Hypothalamus (tissue), 51 donors: ENCODE measurements around the gene DNMT3A.
"Not testable (repeated sequence)": the region's sequence is repeated elsewhere in the genome, so short reads cannot be mapped to it uniquely, and the experiment has no call there.

ENCODE experiments used
- DNase-seq, 51 donors: peaks; one replicate each; lab custom pipeline; 2025; lab: John Stamatoyannopoulos, UW

Gene DNMT3A

DNA sequence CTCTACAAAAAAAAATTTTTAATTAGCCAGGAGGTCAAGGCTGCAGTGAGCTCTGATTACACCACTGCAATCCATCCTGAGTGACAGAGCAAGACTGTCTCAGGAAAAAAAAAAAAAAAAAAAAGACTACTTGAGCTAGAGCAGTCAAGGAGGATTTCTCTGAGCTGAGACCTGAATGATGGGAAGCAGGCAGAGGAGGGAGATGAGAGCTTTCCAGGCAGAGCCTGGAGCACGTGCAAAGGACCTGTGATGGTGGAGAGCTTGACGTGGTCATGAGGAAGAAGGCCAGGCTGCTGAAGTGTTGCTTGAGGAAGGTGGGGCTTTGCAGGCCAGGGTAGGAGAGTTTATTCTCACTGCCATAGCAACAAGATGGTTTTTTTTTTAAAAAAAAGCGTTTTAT lies 121.4 kb downstream of the DNMT3A start:
- DNase-seq, result no peak

DNA sequence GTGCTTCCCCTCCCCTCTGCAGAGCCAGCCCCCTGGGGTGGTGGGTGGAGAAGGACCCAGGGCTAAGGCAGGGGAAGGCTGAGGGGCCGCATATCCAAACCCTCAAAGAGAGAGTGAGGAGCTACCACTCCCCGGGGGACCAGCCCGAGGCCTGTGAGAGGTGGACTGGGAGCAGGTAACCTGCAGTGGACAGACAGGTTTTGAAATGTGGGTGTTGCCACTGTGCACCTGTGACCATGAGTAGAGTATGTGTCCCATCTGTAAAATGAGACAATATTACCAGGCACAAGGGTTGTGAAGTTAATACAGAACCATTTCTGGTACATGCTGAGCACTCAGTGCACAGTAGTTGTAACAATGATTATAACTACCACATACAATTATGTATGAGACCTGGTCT lies 122.1 kb downstream of the DNMT3A start:
- DNase-seq, result no peak

DNA sequence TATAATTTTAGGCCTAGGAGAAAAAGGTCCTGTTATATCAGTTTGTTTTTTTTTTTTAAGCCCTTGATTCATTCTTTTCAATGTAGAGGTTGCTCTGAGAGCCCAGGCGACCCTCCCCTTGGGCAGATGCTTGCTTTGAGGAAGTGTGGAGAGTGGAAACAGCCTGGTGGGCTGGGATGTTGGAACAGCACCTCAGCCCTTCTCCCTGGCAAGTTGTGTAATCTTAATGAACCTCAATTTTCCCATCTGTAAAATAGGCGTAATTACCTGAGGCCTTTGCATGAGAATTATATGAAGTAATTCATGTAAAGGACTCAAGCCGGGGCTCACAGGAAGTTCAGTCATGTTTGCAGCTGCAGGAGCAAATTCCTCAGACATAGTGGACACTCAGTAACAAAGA lies 123.6 kb downstream of the DNMT3A start:
- DNase-seq, result no peak

DNA sequence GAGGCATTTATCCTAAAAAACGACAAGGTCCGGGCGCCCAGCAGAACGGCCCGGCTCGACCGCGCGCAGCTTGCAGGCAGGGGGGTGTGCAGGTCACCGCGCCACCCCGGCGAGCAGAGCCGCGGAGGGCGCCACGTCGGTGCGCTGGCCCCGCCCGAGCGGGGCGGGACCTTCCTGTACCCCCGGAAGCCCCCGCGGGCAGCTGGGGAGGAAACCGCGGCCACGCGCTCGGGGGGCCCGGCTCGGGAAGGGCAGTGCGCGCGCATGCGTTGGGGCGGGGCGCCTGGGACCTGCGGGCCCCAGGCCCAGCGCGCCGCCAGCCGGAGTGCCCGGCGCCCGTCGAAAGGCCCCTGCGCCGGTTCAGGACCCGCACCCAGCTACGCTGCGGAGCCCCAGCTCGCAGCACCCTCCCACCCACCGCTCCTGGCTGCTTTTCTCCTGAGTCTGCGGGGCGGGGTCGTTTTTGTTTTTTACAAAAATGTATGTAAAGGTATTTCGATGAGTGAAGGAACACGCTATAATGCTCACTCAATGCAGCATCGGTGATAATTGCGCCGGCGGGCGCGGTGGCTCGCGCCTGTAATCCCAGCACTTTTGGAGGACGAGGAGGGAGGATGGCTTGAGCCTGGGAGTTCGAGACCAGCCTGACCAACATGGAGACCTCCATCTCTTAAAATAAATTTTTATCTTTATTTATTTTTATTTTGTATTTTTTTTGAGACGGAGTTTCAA lies 125.6 kb downstream of the DNMT3A start:
- DNase-seq, result peak in 35 of 51 donors; percentile 13 to 74 (median 40)

DNA sequence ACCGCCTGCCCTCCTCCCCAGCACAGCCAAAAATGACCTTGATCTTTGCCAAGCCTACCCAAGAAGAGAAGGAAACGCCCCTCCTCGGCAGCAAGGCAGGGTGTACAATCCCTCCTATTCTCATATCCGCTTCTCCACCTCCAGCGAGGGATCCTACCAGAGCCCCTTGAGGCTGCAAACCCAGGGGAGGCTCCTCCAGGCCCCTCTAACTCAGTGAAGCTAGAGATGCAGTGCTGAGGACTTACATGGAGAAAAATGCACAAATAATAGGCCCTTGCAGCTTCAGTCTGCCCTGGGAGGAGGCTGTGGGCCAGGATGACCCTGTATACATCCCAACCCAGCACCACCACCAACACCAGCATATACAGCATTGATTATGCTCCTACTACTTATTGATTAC lies 126.5 kb downstream of the DNMT3A start:
- no peak for DNase-seq

DNA sequence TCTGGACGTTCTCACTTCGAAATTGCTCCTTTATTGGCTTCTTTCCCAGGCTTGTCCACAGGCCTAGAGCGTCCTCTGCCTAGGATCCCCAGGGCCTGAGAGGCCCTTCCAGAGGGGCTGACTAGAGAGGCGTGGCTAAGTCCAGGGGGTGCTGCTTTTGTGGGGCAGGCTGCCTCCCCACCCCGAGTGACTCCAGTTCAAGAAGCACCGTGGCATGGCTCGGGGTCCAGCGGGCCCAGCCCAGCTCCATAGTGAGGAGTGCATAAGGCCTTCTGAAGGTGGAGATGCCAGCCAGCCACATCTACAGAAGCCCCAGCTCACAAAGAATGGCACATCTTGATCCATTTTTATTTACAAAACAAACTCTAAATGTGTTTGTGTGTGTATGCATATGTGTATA lies 128.5 kb downstream of the DNMT3A start:
- DNase-seq, result no peak

DNA sequence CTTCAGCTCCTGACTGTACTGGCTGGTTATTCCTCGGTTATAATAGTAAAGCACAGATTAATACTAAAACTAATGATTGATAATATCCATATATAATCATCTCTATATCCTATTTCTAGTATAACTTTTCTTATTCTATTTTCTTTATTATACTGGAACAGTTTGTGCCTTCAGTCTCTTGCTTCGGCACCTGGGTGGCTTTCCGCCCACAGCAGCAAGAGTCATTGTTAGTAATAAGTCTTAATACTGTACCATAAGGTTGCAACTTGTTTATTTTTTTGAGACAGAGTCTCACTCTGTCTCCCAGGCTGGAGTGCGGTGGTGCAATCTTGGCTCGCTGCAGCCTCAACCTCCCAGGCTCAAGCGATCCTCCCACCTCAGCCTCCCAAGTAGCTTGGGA lies 130.8 kb downstream of the DNMT3A start:
- not testable (repeated sequence) for DNase-seq

DNA sequence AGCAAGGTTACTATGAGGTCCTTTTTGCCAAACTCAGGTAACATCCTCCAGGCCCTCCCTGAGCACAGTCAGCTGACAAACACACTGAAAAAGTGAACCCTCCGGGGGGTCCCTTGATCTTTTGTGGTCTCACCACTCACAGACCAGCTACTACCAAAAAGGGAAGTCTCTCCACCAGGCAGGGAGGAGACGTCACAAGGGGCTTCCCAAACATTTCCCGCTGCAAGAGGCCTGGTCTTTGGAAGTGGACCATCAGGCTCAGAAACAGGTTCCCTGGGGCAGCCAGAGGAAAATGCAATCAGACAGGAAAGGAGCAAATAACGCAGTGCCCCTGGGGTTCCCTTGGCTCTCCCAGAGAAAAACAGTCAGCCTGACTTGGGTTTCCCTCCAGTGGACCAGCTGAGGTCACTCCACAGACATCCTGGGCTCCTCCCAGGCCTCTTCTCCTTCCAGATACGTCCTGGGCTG lies 134.6 kb downstream of the DNMT3A start:
- DNase-seq, result no peak

DNA sequence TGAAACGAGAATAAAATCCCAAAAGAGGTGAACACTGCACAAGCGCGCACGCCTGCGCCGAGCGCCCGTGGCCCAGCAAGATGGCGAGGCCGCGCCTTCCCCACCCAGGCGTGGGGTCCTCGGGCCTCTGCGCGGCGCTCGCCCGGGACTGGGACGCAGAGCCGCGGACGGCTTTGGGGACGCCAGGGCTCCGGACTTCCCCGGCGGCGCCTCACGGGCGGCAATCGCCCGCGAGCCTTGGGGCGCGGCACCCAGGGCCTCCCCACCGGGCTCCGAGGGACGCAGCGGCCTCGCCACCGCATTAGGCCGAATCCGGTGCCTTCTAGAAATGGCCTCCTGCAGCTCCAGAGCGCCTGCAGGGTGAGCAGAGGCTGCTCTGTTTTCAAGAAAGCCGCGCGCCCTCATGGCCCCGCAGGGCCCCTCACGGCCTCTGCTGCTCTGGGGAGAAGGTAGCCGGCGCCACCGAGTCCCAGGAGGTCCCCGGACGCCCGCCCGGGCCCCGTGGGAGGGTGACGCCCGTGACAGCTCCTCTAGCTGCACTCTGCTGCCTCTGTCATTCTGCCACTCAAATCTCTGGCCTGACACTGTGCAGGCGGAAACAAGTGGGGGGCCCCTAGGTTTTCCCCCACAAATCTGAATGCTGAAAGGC lies 137.4 kb downstream of the DNMT3A start:
- DNase-seq, result peak in 1 of 51 donors; percentile 11

DNA sequence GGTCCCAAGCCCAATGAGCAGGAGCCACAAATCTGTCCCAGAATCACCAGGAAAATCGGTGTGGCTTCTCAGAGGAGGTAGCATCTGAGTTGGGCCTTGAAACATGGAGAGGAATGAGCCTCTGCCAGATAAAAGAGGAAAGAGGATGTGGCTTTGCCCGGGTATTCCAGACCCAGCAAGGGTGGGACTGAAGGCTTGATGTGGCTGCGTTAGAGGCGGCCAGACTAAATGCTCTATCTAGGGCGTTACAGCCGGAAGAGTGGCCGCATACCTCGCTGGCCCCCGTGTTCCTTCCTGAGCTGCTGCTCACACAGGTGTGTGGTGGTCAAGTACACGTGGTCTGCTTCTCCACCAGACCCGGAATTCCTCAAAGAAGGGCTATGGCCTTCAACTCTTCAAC lies 139.4 kb downstream of the DNMT3A start:
- DNase-seq, result no peak

DNA sequence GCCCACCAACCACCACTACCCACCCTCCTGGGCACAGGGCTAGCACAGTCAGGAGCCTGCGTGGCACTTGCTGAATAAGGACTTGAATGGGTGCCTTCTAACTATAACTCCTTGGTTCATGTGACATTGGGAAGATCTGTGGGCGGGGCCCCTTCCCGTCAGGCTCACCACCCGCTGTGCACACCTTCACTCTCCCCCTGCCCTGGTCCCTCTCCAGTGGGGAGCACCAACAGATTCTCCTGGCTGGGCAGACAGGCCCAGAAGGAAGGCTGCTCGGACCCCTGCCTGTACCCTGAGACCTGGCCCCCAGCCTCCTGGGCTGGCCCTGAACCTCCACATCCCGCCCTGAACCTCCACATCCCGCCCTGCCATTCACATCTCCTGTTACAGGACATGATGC lies 139.9 kb downstream of the DNMT3A start:
- DNase-seq, result no peak

DNA sequence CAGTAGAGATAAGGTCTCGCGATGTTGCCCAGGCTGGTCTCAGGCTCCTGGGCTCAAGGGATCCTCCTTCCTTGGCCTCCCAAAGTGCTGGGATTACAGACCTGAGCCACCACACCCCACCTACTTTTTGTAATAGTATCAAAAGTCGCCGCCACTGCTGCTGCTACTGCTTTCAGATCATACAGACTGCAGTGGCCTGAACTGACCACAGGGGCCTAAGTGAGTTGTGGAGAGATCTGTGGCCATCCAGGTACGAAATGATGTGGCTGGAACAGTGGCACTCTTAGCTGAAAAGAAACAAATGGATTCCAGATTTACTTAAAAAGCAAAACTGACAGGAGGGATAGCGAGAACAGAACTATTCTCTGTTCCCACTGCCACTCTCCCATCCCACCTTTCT lies 140.5 kb downstream of the DNMT3A start:
- DNase-seq, result no peak

DNA sequence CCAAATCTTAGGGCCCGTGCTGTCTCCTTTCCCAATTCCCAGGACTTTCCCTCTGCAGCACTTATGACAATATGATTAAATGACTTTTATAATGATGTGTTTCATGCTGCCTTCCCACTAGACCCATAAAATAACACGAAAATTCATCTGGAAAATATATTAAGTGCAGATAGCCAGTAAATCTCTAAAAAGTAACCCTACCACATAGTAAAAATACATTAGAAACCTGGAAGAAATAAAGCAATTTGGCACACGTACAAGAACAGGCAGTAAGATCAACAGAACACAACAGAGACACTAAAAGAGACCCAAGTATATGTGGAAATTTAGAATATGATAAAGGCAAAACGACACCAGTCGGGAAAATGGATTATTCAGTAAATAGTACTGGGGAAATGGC lies 143.1 kb downstream of the DNMT3A start:
- DNase-seq, result no peak

DNA sequence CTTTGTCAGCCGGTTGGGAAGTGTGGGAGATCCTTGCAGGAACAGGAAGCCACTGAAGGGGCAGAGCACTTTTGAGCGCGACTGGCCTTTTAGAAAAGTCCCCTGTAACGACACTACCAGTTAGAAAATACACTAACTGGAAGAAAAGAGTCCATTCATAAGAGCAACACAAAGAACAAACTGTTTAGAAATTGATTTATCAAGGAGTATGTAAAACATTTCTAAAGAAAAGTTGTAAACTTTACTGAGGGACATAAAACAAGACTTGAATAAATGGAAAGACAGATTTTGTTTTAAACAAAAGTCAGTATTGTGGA lies 143.6 kb downstream of the DNMT3A start:
- DNase-seq, result no peak

DNA sequence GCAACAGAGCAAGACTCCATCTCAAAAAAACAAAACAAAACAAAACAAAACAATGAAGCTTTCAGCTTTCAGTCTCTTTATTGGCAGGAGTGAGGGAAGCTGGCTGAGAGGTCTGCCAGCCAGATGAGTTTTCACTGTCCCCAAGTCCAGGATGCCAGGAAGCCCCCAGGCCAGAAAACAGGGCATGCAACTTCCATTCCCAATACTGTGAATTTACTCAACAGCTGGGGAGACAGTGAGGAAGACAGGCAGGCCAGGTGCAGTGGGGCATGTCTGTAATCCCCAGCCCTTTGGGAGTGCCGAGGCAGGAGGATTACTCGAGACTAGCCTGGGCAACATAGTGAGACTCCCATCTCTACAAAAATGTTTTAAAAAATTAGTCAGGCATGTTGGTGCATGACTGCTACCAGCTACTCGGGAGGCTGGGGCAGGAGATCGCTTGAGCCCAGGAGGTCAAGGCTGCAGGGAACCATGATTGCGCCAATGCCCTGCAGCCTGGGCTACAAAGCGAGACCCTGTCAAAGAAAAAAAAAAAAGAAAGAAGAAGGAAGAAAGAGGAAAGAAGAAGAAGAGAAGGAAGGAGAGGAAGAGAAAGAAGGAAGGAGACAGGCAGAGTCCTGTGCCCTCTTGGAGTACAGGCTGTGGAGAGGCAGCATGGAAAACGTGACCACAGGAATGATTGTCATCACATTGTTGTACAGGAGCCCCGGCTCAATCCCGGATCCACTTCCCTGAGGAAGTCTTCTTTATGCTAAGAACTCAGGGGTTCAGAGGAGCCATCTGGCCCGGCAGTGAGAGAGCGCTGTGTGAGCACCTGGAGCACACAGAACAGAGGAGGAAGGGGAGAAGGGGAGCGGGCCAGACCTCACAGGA lies 144.2 kb downstream of the DNMT3A start:
- no peak for DNase-seq

DNA sequence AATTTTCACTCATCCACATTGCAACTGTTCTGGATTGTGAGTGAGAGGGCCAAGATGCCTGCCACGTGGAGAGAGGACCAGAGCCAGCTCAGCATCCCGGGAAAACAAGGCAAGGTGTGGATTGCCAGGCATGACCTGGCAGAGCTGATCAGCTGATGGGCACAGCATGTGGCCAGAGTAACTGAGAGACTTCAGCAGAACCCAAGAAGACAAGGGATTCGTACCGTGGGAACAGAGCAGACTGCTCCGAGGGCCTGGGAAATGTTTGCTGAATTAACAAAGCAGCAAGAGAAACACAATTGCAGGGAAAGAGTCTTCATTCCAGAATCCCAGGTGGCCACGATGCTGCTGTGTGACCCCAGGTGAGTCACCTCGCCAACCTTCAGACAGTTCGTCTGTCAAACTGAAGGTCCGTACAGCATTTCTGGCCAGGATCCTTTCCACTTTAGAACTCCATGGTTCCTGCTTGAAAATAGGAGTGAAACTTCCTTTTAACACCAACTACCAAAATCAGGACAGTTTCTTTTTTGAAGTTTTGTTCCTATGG lies 147.1 kb downstream of the DNMT3A start:
- no peak for DNase-seq

DNA sequence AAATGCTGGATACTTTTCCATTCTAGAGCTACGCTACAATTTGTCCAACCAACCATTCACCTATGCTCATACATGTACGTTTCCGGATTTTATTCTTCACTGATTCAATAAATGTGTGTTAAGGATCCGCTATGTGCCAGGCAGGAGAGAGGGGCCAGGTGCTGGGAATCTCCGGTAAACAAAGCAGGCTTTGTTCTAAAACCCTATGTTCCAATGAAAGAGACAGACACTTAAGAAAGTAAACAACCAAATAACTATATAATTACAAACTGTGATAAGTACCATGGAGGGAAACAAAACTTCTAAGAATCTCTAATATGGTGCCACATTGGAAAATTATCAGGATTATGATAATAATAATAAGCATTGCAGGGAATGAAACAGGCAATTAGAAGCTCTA lies 151.2 kb downstream of the DNMT3A start:
- no peak for DNase-seq

DNA sequence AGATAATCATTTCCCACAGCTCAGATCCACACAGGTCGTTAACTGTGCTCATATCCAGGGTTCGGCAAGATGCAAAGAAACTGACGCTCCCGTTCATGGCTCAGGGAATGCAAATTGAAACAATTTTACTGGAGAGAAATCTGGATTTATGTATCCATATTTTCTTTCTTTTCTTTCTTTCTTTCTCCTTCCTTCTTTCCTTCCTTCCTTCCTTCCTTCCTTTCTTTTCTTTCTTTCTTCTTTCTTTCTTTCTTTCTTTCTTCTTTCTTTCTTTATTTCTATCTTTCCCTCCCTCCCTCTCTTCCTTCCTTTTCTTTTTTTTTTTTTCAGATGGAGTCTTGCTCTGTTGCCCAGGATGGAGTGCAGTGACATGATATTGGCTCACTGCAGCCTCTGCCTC lies 153.3 kb downstream of the DNMT3A start:
- no peak for DNase-seq

DNA sequence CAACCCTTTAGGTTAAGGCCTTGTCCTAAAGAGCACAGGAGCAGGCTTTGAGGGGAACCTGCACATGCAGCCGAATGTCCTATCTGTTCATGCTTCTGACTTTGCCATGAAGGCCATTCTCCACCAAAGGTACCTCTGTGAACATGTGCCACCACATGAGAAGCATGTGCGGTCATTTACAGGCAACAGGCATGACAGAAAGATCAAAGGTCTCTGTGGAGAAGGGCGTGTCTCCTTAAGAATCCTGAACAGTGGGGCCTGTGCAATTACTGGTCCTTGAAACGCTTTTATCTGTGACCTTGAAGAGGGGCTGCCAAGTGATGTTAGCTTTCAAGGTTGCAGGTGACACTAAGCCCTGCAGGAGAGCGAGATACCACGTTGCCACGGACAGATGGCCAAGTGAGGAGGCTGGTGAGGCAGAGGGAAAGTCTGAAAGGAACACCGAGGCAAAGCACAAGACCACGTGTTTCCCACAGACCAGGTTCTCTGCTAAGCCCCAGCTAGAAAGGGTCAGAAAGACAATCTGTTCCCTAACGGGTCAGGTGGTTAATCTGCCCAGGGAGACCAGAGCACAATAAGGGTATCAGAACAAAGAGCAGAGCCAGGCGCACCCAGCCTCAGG lies 153.9 kb downstream of the DNMT3A start:
- DNase-seq, result no peak

DNA sequence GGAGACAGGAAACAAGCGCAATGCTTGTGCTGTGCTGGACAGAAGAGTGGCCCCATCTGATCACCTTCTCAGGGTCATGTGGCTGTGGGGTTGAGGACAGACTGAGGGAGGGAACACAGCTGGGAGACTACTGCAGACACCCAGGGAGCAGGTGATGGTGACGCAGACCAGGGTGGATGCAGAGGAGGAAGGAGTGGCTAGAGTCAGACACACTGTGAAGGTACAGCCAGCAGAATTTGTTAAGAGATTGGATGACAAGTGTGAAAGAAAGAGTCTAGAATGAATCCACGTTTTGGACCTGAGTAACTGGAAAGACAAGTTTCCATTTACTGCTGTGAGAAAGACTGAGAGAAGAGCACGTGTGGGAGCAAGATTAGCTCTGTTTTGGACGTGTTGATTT lies 157.5 kb downstream of the DNMT3A start:
- DNase-seq, result no peak

DNA sequence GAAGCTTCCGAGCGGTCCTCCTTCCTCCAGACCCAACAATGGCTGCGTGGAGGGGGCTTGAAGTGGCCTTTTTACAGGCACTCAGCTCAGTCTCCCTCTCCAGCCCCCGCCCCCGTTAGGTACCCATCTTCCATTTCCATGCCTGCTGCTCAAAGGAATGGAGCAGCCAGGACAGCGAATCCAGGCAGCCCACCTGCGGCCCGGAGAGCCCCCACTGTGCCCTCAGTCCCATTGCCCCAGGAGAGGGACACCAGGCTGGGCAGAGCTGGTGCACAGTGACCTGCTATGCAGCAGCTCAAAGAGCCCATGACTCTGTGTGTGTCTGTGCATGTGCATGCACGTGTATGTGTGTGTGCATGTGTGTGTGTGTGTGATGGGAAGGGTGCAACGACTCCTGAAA lies 162.7 kb downstream of the DNMT3A start:
- DNase-seq, result no peak
